Measurements from ENCODE around the gene CDKAL1. TPM values are rescaled to one million over a fixed set of nuclear protein-coding genes. Genes with fewer than 3 reads are reported as not detected.
"Not testable (repeated sequence)": the region's sequence is repeated elsewhere in the genome, so short reads cannot be mapped to it uniquely, and the experiment has no call there.

The CDKAL1 gene
- total RNA-seq: 11.8 and 17.5 TPM in 2 replicates
- polyA plus RNA-seq (2012): 5.1 TPM

GRCh38 chr6:20534295-20535262 is at the start of gene CDKAL1:
CDKAL1 (plus strand) TSS chr6:20534457; CDS start chr6:20546351, 11,894 bp downstream.
- DNase-seq (ENCODE audit: low read depth): peak; percentile 94

DNA sequence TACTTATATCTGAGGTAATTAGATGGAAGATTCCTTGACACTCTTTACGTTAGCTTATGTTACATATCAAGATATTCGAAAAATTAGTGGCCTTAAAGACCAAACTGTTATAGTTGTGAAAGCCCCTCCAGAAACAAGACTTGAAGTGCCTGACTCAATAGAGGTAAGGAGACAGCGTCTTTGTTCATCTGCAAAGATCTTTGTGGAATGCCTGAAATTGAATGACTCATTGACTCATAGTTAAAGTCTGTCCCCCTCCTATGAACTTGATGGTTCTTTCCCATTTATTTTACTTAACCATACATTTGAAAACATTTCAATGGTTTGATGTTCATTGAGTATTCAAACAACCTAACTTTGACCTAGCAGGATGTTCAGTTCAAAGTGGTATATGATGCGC is 47.6 kb upstream of the CDKAL1 start:
- no peak for DNase-seq (ENCODE audit: low read depth)

- DNase-seq (ENCODE audit: low read depth): no peak
These were observed 46.4 kb upstream of the CDKAL1 start for GRCh38 chr6:20487669-20488375.

GRCh38 chr6:20490591-20490990 is 43.7 kb upstream of the CDKAL1 start:
- DNase-seq (ENCODE audit: low read depth): no peak

GRCh38 chr6:20492099-20492498 is 42.2 kb upstream of the CDKAL1 start:
- DNase-seq (ENCODE audit: low read depth): no peak

GRCh38 chr6:20497216-20498040 is 36.8 kb upstream of the CDKAL1 start:
- peak; percentile 89 for DNase-seq (ENCODE audit: low read depth)

DNA sequence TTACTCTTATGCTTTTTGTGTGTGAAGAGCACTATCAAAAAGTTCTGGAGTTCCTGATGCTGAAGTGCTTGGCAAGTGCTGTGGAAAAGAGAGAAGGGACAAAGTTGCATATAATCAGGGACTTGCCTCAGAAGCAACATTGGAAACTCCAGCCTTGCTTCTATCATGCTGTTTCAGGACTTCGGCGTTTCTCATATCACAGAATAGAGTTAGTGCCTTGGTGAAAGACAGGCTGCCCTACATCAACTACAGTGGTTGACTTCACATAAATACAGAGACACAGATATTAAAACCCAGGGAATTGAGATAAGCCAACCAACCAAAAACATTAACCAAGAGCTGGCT is 36.2 kb upstream of the CDKAL1 start:
- no peak for DNase-seq (ENCODE audit: low read depth)

DNA sequence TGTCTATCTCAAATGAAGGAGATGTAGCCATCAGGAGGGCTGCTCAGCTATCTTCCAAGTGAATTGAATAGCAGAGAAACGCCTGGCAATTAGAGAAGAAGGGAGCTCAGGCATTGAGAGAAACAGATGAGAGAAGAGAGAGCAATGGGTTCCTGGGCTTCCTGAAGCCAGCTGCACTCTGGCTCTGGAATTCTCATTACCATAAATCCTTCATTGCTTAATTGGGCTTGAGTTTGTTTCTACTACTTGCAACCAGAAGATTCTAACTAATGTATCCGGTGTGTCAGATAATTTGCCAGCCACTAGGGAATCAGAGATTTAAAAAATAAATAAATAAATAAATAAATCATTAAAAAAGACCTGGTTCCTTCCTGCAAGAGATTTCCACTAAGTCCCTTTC is 25.0 kb upstream of the CDKAL1 start:
- DNase-seq (ENCODE audit: low read depth): no peak

GRCh38 chr6:20511852-20512251 is 22.4 kb upstream of the CDKAL1 start:
- no peak for DNase-seq (ENCODE audit: low read depth)

DNA sequence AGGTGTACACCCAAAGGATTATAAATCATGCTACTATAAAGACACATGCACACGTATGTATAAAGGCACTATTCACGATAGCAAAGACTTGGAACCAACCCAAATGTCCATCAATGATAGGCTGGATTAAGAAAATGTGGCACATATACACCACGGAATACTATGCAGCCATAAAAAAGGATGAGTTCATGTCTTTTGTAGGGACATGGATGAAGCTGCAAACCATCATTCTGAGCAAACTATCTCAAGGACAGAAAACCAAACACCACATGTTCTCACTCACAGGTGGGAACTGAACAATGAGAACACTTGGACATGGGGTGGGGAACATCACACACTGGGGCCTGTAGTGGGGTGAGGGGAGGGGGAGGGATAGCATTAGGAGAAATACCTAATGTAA is 9.0 kb upstream of the CDKAL1 start:
- DNase-seq (ENCODE audit: low read depth): not testable (repeated sequence)

GRCh38 chr6:20529086-20529448 is 5.2 kb upstream of the CDKAL1 start:
- peak; percentile 59 for DNase-seq (ENCODE audit: low read depth)

DNA sequence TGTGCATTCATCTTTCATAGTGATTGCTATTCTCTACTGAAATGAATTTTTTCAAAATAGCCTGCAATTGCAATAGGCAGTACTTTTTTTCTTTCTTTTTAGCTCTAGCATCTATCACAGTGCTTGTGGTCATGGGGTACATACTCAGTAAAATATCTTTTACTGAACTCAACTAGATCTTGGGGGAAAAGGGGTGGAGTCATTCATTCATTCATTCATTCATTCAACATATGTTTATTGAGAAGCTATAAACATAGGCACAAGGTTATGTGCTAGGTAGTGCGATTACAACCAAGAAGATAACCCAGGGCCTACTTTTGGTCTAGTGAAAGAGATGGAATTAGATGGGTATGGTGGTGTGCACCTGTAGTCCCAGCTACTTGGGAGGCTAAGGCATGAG is 1.4 kb upstream of the CDKAL1 start:
- DNase-seq (ENCODE audit: low read depth): no peak

GRCh38 chr6:20533746-20534294 is 437 bp upstream of the CDKAL1 start:
- no peak for DNase-seq (ENCODE audit: low read depth)

DNA sequence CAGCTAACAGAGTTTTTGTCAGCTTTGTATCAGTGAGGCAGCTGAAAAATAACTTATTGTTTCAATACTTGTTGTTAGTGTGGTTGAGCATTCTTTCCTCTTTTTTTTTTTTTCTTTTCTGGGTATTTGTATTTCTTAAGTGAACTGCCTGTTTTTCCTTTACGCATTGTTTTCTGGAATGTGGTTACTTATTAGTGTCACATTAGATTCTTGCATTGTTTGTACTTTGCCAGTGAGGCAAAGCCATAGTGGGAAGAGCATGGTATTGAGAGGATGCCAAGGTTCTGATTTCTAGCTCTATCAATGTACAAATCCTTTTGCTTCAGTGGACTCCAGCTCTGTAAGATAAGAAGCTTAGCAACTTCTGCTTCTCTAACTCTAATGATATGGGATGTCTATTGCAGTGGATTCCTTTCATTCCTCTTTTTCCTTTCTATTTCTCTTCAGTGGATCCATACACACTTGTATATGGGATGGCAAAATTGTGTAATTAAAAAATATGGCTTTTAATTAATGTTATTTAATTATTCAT is 3.9 kb downstream of the CDKAL1 start:
- DNase-seq (ENCODE audit: low read depth): no peak

GRCh38 chr6:20538907-20539306 is 4.7 kb downstream of the CDKAL1 start:
- DNase-seq (ENCODE audit: low read depth): no peak

DNA sequence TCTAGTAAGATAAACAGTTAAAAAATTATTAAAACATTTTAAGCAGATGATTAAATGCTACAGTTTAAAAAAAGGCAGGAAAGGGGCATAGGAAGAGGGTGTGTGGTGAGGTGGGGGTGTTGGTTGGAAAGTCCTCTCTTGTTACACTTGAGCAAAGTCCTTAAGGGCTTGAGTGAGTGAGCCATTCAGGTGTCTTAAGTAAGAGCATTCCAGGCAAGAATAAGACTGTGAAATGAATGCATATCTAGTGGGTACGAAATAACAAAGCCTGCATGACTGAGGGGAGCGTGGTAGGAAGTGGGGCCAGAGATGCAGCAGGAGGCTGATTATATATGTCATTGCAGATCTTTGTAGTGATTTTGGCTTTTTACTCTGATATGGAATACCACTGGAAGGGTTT is 5.1 kb downstream of the CDKAL1 start:
- DNase-seq (ENCODE audit: low read depth): no peak

GRCh38 chr6:20540683-20541082 is 6.4 kb downstream of the CDKAL1 start:
- peak; percentile 81 for DNase-seq (ENCODE audit: low read depth)

- DNase-seq (ENCODE audit: low read depth): no peak
These were observed 7.1 kb downstream of the CDKAL1 start for GRCh38 chr6:20541382-20541781.

DNA sequence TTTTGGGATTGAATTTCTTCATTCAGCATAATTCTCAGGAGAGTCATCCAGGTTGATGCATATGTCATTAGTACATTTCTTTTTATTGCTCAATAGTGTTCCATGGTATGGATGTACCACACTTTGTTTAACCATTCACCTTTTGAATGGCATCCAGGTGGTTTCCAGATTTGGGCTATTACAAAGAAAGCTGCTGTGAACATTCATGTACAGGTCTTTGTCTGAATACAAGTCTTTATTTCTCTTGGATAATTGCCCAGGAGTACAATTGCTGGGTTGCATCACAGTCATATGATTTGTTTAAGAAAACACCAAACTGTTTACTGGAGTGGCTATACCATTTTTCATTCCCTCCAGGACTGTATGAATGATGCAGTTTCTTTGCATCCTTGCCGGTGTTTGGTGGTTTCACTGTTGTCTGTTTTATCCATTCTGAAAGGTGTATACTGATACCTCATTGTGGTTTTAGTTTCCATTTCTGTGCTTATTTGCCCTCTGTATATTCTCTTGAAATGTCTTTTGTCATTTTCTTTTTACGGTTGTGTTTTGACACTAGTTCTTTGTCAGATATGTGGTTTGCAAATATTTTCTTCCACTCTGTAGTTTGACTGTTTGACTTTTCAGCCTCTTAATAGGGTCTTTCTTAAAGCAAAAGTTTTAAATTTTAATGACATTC is 8.8 kb downstream of the CDKAL1 start:
- no peak for DNase-seq (ENCODE audit: low read depth)

- DNase-seq (ENCODE audit: low read depth): no peak
These were observed 14.0 kb downstream of the CDKAL1 start for GRCh38 chr6:20548264-20548663.

Measured in myocyte (in vitro differentiated cells).